Caco-2 (cell line): ENCODE results near the gene IP6K1. TPM values are rescaled to one million over a fixed set of nuclear protein-coding genes. Genes with fewer than 3 reads are reported as not detected.

Experiments used
- BruUV-seq: library from RNA; stranded (reverse); fragments of 400-500 nt; replicated peaks from 2 replicates; lab custom pipeline; 2021; lab: Mats Ljungman, UMichigan
- CTCF ChIA-PET: fragments of 300-600 bp; sonication (Branson Sonifier 250); formaldehyde crosslinking; loops from one replicate; lab custom pipeline; 2022; ENCODE audit warnings: antibody characterized with exemption; lab: Charles Lee
- POLR2A ChIA-PET: fragments of 300-600 bp; sonication (Branson Sonifier 250); formaldehyde crosslinking; loops from one replicate; lab custom pipeline; 2022; ENCODE audit warnings: antibody characterized with exemption; lab: Charles Lee
- DNase-seq, 2 experiments: peaks; one replicate each; pipeline versions ENCODE4 v3.0.0 to v3.0.0-alpha.2; 2020 to 2022
- H3K27me3 ChIP-seq: replicated peaks from 2 replicates; pipeline ENCODE4 v1.6.0; 2011; ENCODE audit warnings: low read length; ENCODE audit not compliant: control insufficient read depth, insufficient read depth
- H3K36me3 ChIP-seq: 2 replicates; pipeline ENCODE4 v1.5.1; 2011; ENCODE audit warnings: low read length; ENCODE audit not compliant: control insufficient read depth, insufficient read depth
- H3K4me1 ChIP-seq: fragments of 250-450 bp; sonication (Bioruptor Pico); 2 replicates; pipeline ENCODE4 v1.5.1; 2020; ENCODE audit warnings: mild to moderate bottlenecking
- H3K4me3 ChIP-seq: 2 replicates; pipeline ENCODE4 v1.5.1; 2011; ENCODE audit warnings: low read depth, mild to moderate bottlenecking, control low read depth, low read length
- H3K9me3 ChIP-seq: fragments of 250-450 bp; sonication (Bioruptor Pico); 2 replicates; pipeline ENCODE4 v1.5.1; 2020; ENCODE audit warnings: mild to moderate bottlenecking, moderate library complexity
- H3K27ac Mint-ChIP-seq: one replicate; pipeline ENCODE4 v1.8.0; 2022; ENCODE audit warnings: mixed read lengths; ENCODE audit not compliant: unreplicated experiment
- H3K27me3 Mint-ChIP-seq: one replicate; pipeline ENCODE4 v1.8.0; 2022; ENCODE audit warnings: mixed read lengths; ENCODE audit not compliant: insufficient read depth, unreplicated experiment
- H3K36me3 Mint-ChIP-seq: one replicate; pipeline ENCODE4 v1.8.0; 2022; ENCODE audit warnings: mild to moderate bottlenecking, mixed read lengths; ENCODE audit not compliant: insufficient read depth, unreplicated experiment
- H3K4me1 Mint-ChIP-seq: one replicate; pipeline ENCODE4 v1.8.0; 2022; ENCODE audit warnings: low read depth, mixed read lengths; ENCODE audit not compliant: unreplicated experiment
- H3K4me3 Mint-ChIP-seq: one replicate; pipeline ENCODE4 v1.8.0; 2022; ENCODE audit warnings: mild to moderate bottlenecking, moderate library complexity, mixed read lengths; ENCODE audit not compliant: unreplicated experiment
- H3K9me3 Mint-ChIP-seq: one replicate; pipeline ENCODE4 v1.8.0; 2022; ENCODE audit warnings: mixed read lengths; ENCODE audit not compliant: unreplicated experiment
- intact Hi-C: fragments of 100-400 bp; cut with micrococcal nuclease; formaldehyde crosslinking; loops from one replicate; pipeline ENCODE4 v1.10.0; 2022; ENCODE audit not compliant: unreplicated experiment
- total RNA-seq: library from RNA; stranded (reverse); gene quantifications from 2 replicates; pipeline ENCODE4 v1.2.3, GENCODE V29; 2022
- TF ChIP-seq, protein P1 (sequence below), 2 experiments: fragments of 200-600 bp in 1 of 2; IDR thresholded peaks; 1 replicate in 1 of 2; 2 replicates in 1 of 2; pipeline versions ENCODE4 v1.5.1 to v1.8.0; 2011 to 2022; ENCODE audit warnings: antibody characterized with exemption in 1 of 2, control low read depth in 1 of 2, inconsistent platforms in 1 of 2, low read depth in 1 of 2, low read length in 1 of 2, mild to moderate bottlenecking in 1 of 2, moderate library complexity in 1 of 2; ENCODE audit not compliant: insufficient read depth in 1 of 2, severe bottlenecking in 1 of 2, unreplicated experiment in 1 of 2

The IP6K1 gene
- total RNA-seq, 1 experiment from 2014 or later, result 35.5 TPM

DNA sequence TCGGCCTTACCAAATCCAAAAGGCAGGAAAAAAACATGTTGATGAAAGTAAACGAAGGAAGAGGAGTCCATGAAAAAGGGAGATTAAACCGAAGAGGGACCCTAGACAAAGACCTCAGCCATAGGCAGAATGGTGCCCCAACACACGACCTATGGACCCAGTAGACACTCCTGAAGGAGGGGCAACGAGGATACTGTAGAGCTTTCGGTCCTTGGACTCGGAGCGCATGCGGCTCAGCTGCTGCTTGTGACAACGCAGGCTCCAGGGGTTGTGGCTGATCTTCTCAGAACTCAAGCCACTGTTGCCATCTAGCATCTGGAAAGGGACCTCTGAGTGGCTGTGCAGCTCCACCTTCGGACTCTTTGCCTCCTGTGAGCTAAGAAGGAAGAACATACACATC lies 53.7 kb downstream of the IP6K1 start:
- H3K4me3 ChIP-seq, result no peak overlapping the region
- no peak for DNase-seq
- H3K9me3 ChIP-seq, result no peaks in the 10 kb centered on the region
- Mint-ChIP-seq H3K4me3 (no peak overlapping the region), H3K9me3 (no peaks in the 10 kb centered on the region), H3K36me3 (peaks cover 73% of the 10 kb centered on the region), H3K27ac (no peak overlapping the region), H3K27me3 (no peaks in the 10 kb centered on the region), H3K4me1 (no peaks in the 10 kb centered on the region)
- CTCF ChIA-PET, result no interaction called here
- TF ChIP-seq, protein P1, sequence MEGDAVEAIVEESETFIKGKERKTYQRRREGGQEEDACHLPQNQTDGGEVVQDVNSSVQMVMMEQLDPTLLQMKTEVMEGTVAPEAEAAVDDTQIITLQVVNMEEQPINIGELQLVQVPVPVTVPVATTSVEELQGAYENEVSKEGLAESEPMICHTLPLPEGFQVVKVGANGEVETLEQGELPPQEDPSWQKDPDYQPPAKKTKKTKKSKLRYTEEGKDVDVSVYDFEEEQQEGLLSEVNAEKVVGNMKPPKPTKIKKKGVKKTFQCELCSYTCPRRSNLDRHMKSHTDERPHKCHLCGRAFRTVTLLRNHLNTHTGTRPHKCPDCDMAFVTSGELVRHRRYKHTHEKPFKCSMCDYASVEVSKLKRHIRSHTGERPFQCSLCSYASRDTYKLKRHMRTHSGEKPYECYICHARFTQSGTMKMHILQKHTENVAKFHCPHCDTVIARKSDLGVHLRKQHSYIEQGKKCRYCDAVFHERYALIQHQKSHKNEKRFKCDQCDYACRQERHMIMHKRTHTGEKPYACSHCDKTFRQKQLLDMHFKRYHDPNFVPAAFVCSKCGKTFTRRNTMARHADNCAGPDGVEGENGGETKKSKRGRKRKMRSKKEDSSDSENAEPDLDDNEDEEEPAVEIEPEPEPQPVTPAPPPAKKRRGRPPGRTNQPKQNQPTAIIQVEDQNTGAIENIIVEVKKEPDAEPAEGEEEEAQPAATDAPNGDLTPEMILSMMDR (IDR thresholded peaks at IDR 0.05; ENCODE audit: insufficient read depth in 1 of 2, low read depth in 1 of 2, low read length in 1 of 2, severe bottlenecking in 1 of 2, unreplicated experiment in 1 of 2), result no peak
- no peaks in the 10 kb centered on the region for H3K27me3 ChIP-seq
- H3K4me1 ChIP-seq, result no peaks in the 10 kb centered on the region
- BruUV-seq, result no TSS peak
- POLR2A ChIA-PET, result no interaction called here
- intact Hi-C loops, result no loop called here
- H3K36me3 ChIP-seq, result no peaks in the 10 kb centered on the region; the same call in 1 of the 2 replicates

DNA sequence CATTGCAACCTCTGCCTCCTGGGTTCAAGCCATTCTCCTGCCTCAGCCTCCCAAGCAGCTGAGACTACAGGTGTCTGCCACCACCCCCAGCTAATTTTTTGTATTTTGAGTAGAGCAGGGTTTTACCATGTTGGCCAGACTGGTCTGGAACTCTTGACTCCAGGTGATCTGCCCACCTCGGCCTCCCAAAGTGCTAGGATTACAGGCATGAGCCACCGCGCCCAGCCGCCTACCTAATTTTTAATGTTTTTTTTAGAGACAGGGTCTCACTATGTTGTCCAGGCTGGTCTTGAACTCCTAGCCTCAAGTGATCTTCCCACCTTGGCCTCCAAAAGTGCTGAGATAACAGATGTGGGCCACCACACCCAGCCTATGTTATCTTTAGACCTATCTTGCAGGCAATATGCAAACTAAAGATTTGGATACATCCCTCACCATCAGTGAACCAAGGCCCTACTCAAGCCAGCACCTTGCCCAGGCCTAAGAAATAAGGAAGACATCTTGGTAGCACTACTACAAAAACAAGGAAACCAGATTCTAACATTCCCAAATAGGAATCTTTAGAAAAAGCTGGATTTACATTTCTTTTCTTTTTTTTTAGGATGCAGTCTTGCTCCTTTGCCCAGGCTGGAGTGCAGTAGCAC lies 56.3 kb downstream of the IP6K1 start:
- H3K9me3 ChIP-seq, result no peaks in the 10 kb centered on the region
- H3K27me3 ChIP-seq, result no peaks in the 10 kb centered on the region
- TF ChIP-seq, protein P1 (IDR thresholded peaks at IDR 0.05; ENCODE audit: insufficient read depth in 1 of 2, low read depth in 1 of 2, low read length in 1 of 2, severe bottlenecking in 1 of 2, unreplicated experiment in 1 of 2), result no peak
- Mint-ChIP-seq H3K27me3 (no peaks in the 10 kb centered on the region), H3K4me3 (no peak overlapping the region), H3K4me1 (no peaks in the 10 kb centered on the region), H3K27ac (no peak overlapping the region), H3K36me3 (peaks cover 64% of the 10 kb centered on the region), H3K9me3 (no peaks in the 10 kb centered on the region)
- ChIA-PET POLR2A (no interaction called here), CTCF (no interaction called here)
- peaks cover 3% of the 10 kb centered on the region for H3K36me3 ChIP-seq
- intact Hi-C loops, result no loop called here
- DNase-seq, result no peak
- H3K4me1 ChIP-seq, result peaks cover 4% of the 10 kb centered on the region; the same call in 1 of the 2 replicates
- H3K4me3 ChIP-seq, result no peak overlapping the region
- BruUV-seq, result no TSS peak

DNA sequence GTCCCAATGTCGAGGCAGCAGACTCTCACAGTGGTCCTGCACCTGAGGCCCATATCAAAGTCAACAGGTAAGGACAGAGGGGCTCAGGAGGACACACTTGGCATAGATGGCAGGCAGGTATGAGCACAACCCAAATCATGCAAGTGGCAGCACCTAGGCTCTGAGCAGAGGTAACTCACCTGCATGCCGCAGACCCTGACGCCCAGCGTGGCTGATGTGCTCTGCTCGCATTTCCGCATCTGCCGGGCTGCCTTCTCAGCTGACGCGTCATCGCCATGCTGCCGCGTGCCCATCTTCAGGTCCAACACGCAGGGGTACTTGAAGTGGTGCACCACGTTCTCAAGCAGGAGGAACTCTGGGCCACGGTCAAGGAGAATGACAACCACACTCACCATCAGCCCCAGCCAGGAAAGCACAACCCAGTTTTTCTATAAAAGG lies 58.4 kb downstream of the IP6K1 start:
- DNase-seq, result no peak
- peaks cover 7% of the 10 kb centered on the region for H3K4me1 Mint-ChIP-seq
- CTCF ChIA-PET, result no interaction called here
- H3K27ac Mint-ChIP-seq, result no peak overlapping the region
- intact Hi-C loops, result no loop called here
- no peaks in the 10 kb centered on the region for H3K27me3 ChIP-seq
- BruUV-seq, result no TSS peak
- H3K9me3 ChIP-seq, result no peaks in the 10 kb centered on the region
- H3K4me3 Mint-ChIP-seq, result no peak overlapping the region
- TF ChIP-seq, protein P1 (IDR thresholded peaks at IDR 0.05; ENCODE audit: insufficient read depth in 1 of 2, low read depth in 1 of 2, low read length in 1 of 2, severe bottlenecking in 1 of 2, unreplicated experiment in 1 of 2), result no peak
- peaks cover 3% of the 10 kb centered on the region for H3K36me3 ChIP-seq
- POLR2A ChIA-PET, result no interaction called here
- no peak overlapping the region for H3K4me3 ChIP-seq
- peaks cover 71% of the 10 kb centered on the region for H3K36me3 Mint-ChIP-seq
- no peaks in the 10 kb centered on the region for H3K27me3 Mint-ChIP-seq
- no peaks in the 10 kb centered on the region for H3K9me3 Mint-ChIP-seq
- H3K4me1 ChIP-seq, result peaks cover 5% of the 10 kb centered on the region
